Measurements from ENCODE around the gene C14orf180. TPM values are rescaled to one million over a fixed set of nuclear protein-coding genes. Genes with fewer than 3 reads are reported as not detected.

C14orf180 gene
- total and polyA plus RNA-seq, 2 of the 8 experiments (the other 6 are each of a cell fraction or from before 2014, with no cell fraction given) = not detected

GRCh38 chr14:104611881-104612280, 32.3 kb downstream of the C14orf180 start:
- Histone ChIP-seq H2AFZ (ENCODE audit: low read length) (no peak overlapping the region), H3K79me1 (ENCODE audit: low read depth, low read length) (no peaks in the 10 kb centered on the region), H3K23me2 (ENCODE audit: low read depth, low read length) (peaks cover 6% of the 10 kb centered on the region; the same call in 1 of the 2 replicates), H3K9ac (replicated peaks in 1 of 4; ENCODE audit: extremely low read depth in 1 of 4, low read depth in 3 of 4, low read length in 3 of 4) (no peak overlapping the region), H4K5ac (ENCODE audit: insufficient read length, low read depth, low read length) (no peak overlapping the region), H2BK20ac (ENCODE audit: low read length) (no peak overlapping the region), H2BK120ac (replicated peaks; ENCODE audit: low read depth, low read length) (no peak overlapping the region), H4K91ac (replicated peaks; ENCODE audit: insufficient read length, low read length) (no peak overlapping the region), H3K36me3 (ENCODE audit: control insufficient read depth in 2 of 4, insufficient read depth in 4 of 4, low read length in 3 of 4) (no peaks in the 10 kb centered on the region), H3K27me3 (replicated peaks in 1 of 4; ENCODE audit: control insufficient read depth in 3 of 4, extremely low read depth in 1 of 4, insufficient read depth in 3 of 4, low read length in 3 of 4) (peaks cover 0 to 5% (median under 1%) of the 10 kb centered on the region in 4 experiments; a peak in 2 of 7 replicates), H3K4ac (replicated peaks; ENCODE audit: insufficient read length, low read depth, low read length) (no peak overlapping the region), H3K4me2 (ENCODE audit: insufficient read depth in 1 of 2, low read depth in 2 of 2, low read length in 2 of 2) (no peak overlapping the region), H3K4me3 (ENCODE audit: extremely low read depth in 1 of 4, insufficient read depth in 2 of 4, low read depth in 3 of 4, low read length in 4 of 4) (no peak overlapping the region), H3K56ac (replicated peaks; ENCODE audit: insufficient read length, low read depth, low read length) (no peak overlapping the region), H3K18ac (ENCODE audit: extremely low read depth, low read length) (no peak overlapping the region), H2AK5ac (ENCODE audit: low read depth, low read length) (no peak overlapping the region), H2BK5ac (ENCODE audit: low read depth, low read length) (no peak overlapping the region), H3K79me2 (ENCODE audit: control insufficient read depth in 1 of 2, insufficient read depth in 2 of 2, low read length in 2 of 2) (no peaks in the 10 kb centered on the region), H3K27ac (ENCODE audit: low read depth, low read length) (no peak overlapping the region), H4K20me1 (replicated peaks in 1 of 2; ENCODE audit: control insufficient read depth in 1 of 2, insufficient read depth in 2 of 2, low read length in 2 of 2) (no peaks in the 10 kb centered on the region), H3K9me3 (ENCODE audit: insufficient read depth in 2 of 2, low read depth in 1 of 2, low read length in 1 of 2) (no peaks in the 10 kb centered on the region), H2BK15ac (ENCODE audit: low read length) (no peak overlapping the region), H2BK12ac (ENCODE audit: low read depth, low read length) (no peak overlapping the region), H3K23ac (ENCODE audit: insufficient read length) (no peak overlapping the region), H3K4me1 (replicated peaks in 1 of 4; ENCODE audit: control insufficient read depth in 3 of 4, insufficient read depth in 4 of 4, low read length in 3 of 4) (no peaks in the 10 kb centered on the region), H4K8ac (ENCODE audit: extremely low read depth, insufficient read depth, low read length) (no peak overlapping the region), H3K14ac (ENCODE audit: insufficient read length) (no peak overlapping the region)
- DNase-seq (ENCODE audit: low read depth in 1 of 2, low spot score in 2 of 2) (no peak), FAIRE-seq (no peak)
- POLR2A ChIA-PET (ENCODE audit: partially characterized antibody) = no interaction called here
- 78% methylated on average over 8 of the region's 8 CpGs; no CpG with 5 or more reads in 1 of the 2 experiments for WGBS, 2 experiments (ENCODE audit: extremely low coverage in 1 of 2, insufficient coverage in 1 of 2, insufficient read length in 1 of 2, insufficient replicate concordance in 2 of 2, low coverage in 1 of 2, low lambda C conversion rate in 2 of 2, missing lambda C conversion rate in 1 of 2)
- CTCF ChIA-PET (ENCODE audit: partially characterized antibody) = no interaction called here
- TF ChIP-seq SP2 (IDR thresholded peaks at IDR 0.05; ENCODE audit: low read length) (no peak), ATF3 (IDR thresholded peaks at IDR 0.05; ENCODE audit: insufficient read depth, low read depth, low read length) (no peak), RXRA (IDR thresholded peaks at IDR 0.05; ENCODE audit: insufficient read depth, low read depth, low read length) (no peak), NRF1 (IDR thresholded peaks at IDR 0.05; ENCODE audit: low read depth, low read length) (no peak), SIRT6 (IDR thresholded peaks at IDR 0.05; ENCODE audit: low read length) (no peak), EP300 (IDR thresholded peaks at IDR 0.05; ENCODE audit: borderline replicate concordance in 1 of 2, low read depth in 2 of 2, low read length in 2 of 2) (no peak), FOSL1 (IDR thresholded peaks at IDR 0.05; ENCODE audit: insufficient read depth, low read depth, low read length) (no peak), E2F6 (IDR thresholded peaks at IDR 0.05) (no peak), BRCA1 (IDR thresholded peaks at IDR 0.05; ENCODE audit: low read depth, low read length) (no peak), BCL11A (IDR thresholded peaks at IDR 0.05; ENCODE audit: low read depth in 2 of 2, low read length in 2 of 2) (no peak), ZNF274 (IDR thresholded peaks at IDR 0.05; ENCODE audit: borderline replicate concordance, extremely low read depth, low read length) (no peak), PHF8 (conservative IDR thresholded peaks at IDR 0.05; ENCODE audit: low read depth, low read length) (no peak)
